Measurements from ENCODE around the gene OBSL1.
A peak's percentile ranks its signal among the peaks of the same experiment; 100 is the strongest.

The OBSL1 gene

GRCh38 chr2:219536425-219536824 is 34.9 kb downstream of the OBSL1 start:
- Histone ChIP-seq H3K27ac (ENCODE audit: low read depth, low read length) (no peak overlapping the region), H3K4me3 (ENCODE audit: low read depth in 1 of 5, low read length in 5 of 5) (no peak overlapping the region), H3K36me3 (ENCODE audit: control insufficient read depth in 5 of 5, insufficient read depth in 5 of 5, low read length in 5 of 5) (peaks cover 0 to 23% (median 16%) of the 10 kb centered on the region in 5 donors), H3K9ac (ENCODE audit: low read length in 5 of 5) (no peak overlapping the region), H3K4me1 (ENCODE audit: control insufficient read depth in 5 of 5, insufficient read depth in 5 of 5, low read length in 5 of 5) (peaks cover 0 to 1% (median under 1%) of the 10 kb centered on the region in 5 donors), H3K9me3 (ENCODE audit: control insufficient read depth in 5 of 5, low read length in 5 of 5) (no peaks in the 10 kb centered on the region), H3K27me3 (ENCODE audit: control insufficient read depth in 5 of 5, insufficient read depth in 4 of 5, low read length in 5 of 5) (peaks cover 0 to 48% (median 39%) of the 10 kb centered on the region in 5 donors)

- H3K27ac ChIP-seq (ENCODE audit: low read depth, low read length): no peak overlapping the region
These were observed 37.2 kb downstream of the OBSL1 start for GRCh38 chr2:219533930-219534661.

GRCh38 chr2:219532378-219532649 is 39.0 kb downstream of the OBSL1 start:
- peaks cover 0 to 4% (median 3%) of the 10 kb centered on the region in 5 donors for H3K4me1 ChIP-seq (ENCODE audit: control insufficient read depth in 5 of 5, insufficient read depth in 5 of 5, low read length in 5 of 5)
- no peak overlapping the region for H3K9ac ChIP-seq (ENCODE audit: low read length in 5 of 5)
- H3K9me3 ChIP-seq (ENCODE audit: control insufficient read depth in 5 of 5, low read length in 5 of 5): no peaks in the 10 kb centered on the region
- peaks cover 6 to 63% (median 56%) of the 10 kb centered on the region in 5 donors for H3K27me3 ChIP-seq (ENCODE audit: control insufficient read depth in 5 of 5, insufficient read depth in 4 of 5, low read length in 5 of 5)
- H3K36me3 ChIP-seq (ENCODE audit: control insufficient read depth in 5 of 5, insufficient read depth in 5 of 5, low read length in 5 of 5): no peaks in the 10 kb centered on the region
- no peak overlapping the region for H3K27ac ChIP-seq (ENCODE audit: low read depth, low read length)
- no peak overlapping the region for H3K4me3 ChIP-seq (ENCODE audit: low read depth in 1 of 5, low read length in 5 of 5)

More at GRCh38 chr2:219533930-219534661, 37.2 kb downstream of the OBSL1 start:
- Histone ChIP-seq H3K4me1 (ENCODE audit: control insufficient read depth in 5 of 5, insufficient read depth in 5 of 5, low read length in 5 of 5) (peaks cover 0 to 4% (median 3%) of the 10 kb centered on the region in 5 donors), H3K9ac (ENCODE audit: low read length in 5 of 5) (no peak overlapping the region), H3K27me3 (ENCODE audit: control insufficient read depth in 5 of 5, insufficient read depth in 4 of 5, low read length in 5 of 5) (peaks cover 4 to 59% (median 56%) of the 10 kb centered on the region in 5 donors), H3K4me3 (ENCODE audit: low read depth in 1 of 5, low read length in 5 of 5) (no peak overlapping the region), H3K9me3 (ENCODE audit: control insufficient read depth in 5 of 5, low read length in 5 of 5) (no peaks in the 10 kb centered on the region), H3K36me3 (ENCODE audit: control insufficient read depth in 5 of 5, insufficient read depth in 5 of 5, low read length in 5 of 5) (peaks cover 0 to 2% (median 0%) of the 10 kb centered on the region in 5 donors)

- Histone ChIP-seq H3K36me3 (ENCODE audit: control insufficient read depth in 5 of 5, insufficient read depth in 5 of 5, low read length in 5 of 5) (no peaks in the 10 kb centered on the region), H3K9me3 (ENCODE audit: control insufficient read depth in 5 of 5, low read length in 5 of 5) (no peaks in the 10 kb centered on the region), H3K27me3 (ENCODE audit: control insufficient read depth in 5 of 5, insufficient read depth in 4 of 5, low read length in 5 of 5) (peaks cover 6 to 64% (median 56%) of the 10 kb centered on the region in 5 donors), H3K27ac (ENCODE audit: low read depth, low read length) (no peak overlapping the region), H3K4me3 (ENCODE audit: low read depth in 1 of 5, low read length in 5 of 5) (no peak overlapping the region), H3K4me1 (ENCODE audit: control insufficient read depth in 5 of 5, insufficient read depth in 5 of 5, low read length in 5 of 5) (peaks cover 0 to 4% (median 3%) of the 10 kb centered on the region in 5 donors), H3K9ac (ENCODE audit: low read length in 5 of 5) (no peak overlapping the region)
These were observed 39.5 kb downstream of the OBSL1 start for GRCh38 chr2:219531639-219532377.

GRCh38 chr2:219530048-219530963 is 41.0 kb downstream of the OBSL1 start:
- peak overlapping the region in 1 of 5 donors; percentile 14 for H3K4me3 ChIP-seq (ENCODE audit: low read depth in 1 of 5, low read length in 5 of 5)

GRCh38 chr2:219527472-219527871 is 43.9 kb downstream of the OBSL1 start:
- H3K36me3 ChIP-seq (ENCODE audit: control insufficient read depth in 5 of 5, insufficient read depth in 5 of 5, low read length in 5 of 5): no peaks in the 10 kb centered on the region
- H3K27ac ChIP-seq (ENCODE audit: low read depth, low read length): no peak overlapping the region
- H3K9ac ChIP-seq (ENCODE audit: low read length in 5 of 5): no peak overlapping the region
- H3K4me1 ChIP-seq (ENCODE audit: control insufficient read depth in 5 of 5, insufficient read depth in 5 of 5, low read length in 5 of 5): peaks cover 0 to 7% (median 3%) of the 10 kb centered on the region in 5 donors
- H3K9me3 ChIP-seq (ENCODE audit: control insufficient read depth in 5 of 5, low read length in 5 of 5): no peaks in the 10 kb centered on the region
- H3K27me3 ChIP-seq (ENCODE audit: control insufficient read depth in 5 of 5, insufficient read depth in 4 of 5, low read length in 5 of 5): peaks cover 41 to 77% (median 75%) of the 10 kb centered on the region in 5 donors
- no peak overlapping the region for H3K4me3 ChIP-seq (ENCODE audit: low read depth in 1 of 5, low read length in 5 of 5)

More at GRCh38 chr2:219530048-219530963, 41.0 kb downstream of the OBSL1 start:
- peaks cover 18 to 68% (median 62%) of the 10 kb centered on the region in 5 donors for H3K27me3 ChIP-seq (ENCODE audit: control insufficient read depth in 5 of 5, insufficient read depth in 4 of 5, low read length in 5 of 5)
- no peaks in the 10 kb centered on the region for H3K36me3 ChIP-seq (ENCODE audit: control insufficient read depth in 5 of 5, insufficient read depth in 5 of 5, low read length in 5 of 5)
- H3K4me1 ChIP-seq (ENCODE audit: control insufficient read depth in 5 of 5, insufficient read depth in 5 of 5, low read length in 5 of 5): peaks cover 0 to 4% (median 3%) of the 10 kb centered on the region in 5 donors
- H3K9me3 ChIP-seq (ENCODE audit: control insufficient read depth in 5 of 5, low read length in 5 of 5): no peaks in the 10 kb centered on the region
- H3K9ac ChIP-seq (ENCODE audit: low read length in 5 of 5): peak overlapping the region in 1 of 5 donors; percentile 51
- no peak overlapping the region for H3K27ac ChIP-seq (ENCODE audit: low read depth, low read length)

- H3K27me3 ChIP-seq (ENCODE audit: control insufficient read depth in 5 of 5, insufficient read depth in 4 of 5, low read length in 5 of 5): peaks cover 41 to 78% (median 72%) of the 10 kb centered on the region in 5 donors
- H3K4me3 ChIP-seq (ENCODE audit: low read depth in 1 of 5, low read length in 5 of 5): no peak overlapping the region
- no peaks in the 10 kb centered on the region for H3K36me3 ChIP-seq (ENCODE audit: control insufficient read depth in 5 of 5, insufficient read depth in 5 of 5, low read length in 5 of 5)
- H3K9ac ChIP-seq (ENCODE audit: low read length in 5 of 5): no peak overlapping the region
- H3K27ac ChIP-seq (ENCODE audit: low read depth, low read length): no peak overlapping the region
- no peaks in the 10 kb centered on the region for H3K9me3 ChIP-seq (ENCODE audit: control insufficient read depth in 5 of 5, low read length in 5 of 5)
- peaks cover 0 to 7% (median 3%) of the 10 kb centered on the region in 5 donors for H3K4me1 ChIP-seq (ENCODE audit: control insufficient read depth in 5 of 5, insufficient read depth in 5 of 5, low read length in 5 of 5)
These were observed 44.3 kb downstream of the OBSL1 start for GRCh38 chr2:219527076-219527394.

- Histone ChIP-seq H3K9ac (ENCODE audit: low read length in 5 of 5) (no peak overlapping the region), H3K27ac (ENCODE audit: low read depth, low read length) (no peak overlapping the region), H3K9me3 (ENCODE audit: control insufficient read depth in 5 of 5, low read length in 5 of 5) (no peaks in the 10 kb centered on the region), H3K27me3 (ENCODE audit: control insufficient read depth in 5 of 5, insufficient read depth in 4 of 5, low read length in 5 of 5) (peaks cover 43 to 77% (median 73%) of the 10 kb centered on the region in 5 donors), H3K36me3 (ENCODE audit: control insufficient read depth in 5 of 5, insufficient read depth in 5 of 5, low read length in 5 of 5) (no peaks in the 10 kb centered on the region), H3K4me3 (ENCODE audit: low read depth in 1 of 5, low read length in 5 of 5) (no peak overlapping the region), H3K4me1 (ENCODE audit: control insufficient read depth in 5 of 5, insufficient read depth in 5 of 5, low read length in 5 of 5) (peaks cover 0 to 7% (median 3%) of the 10 kb centered on the region in 5 donors)
These were observed 44.8 kb downstream of the OBSL1 start for GRCh38 chr2:219526320-219527075.

- Histone ChIP-seq H3K4me3 (ENCODE audit: low read depth in 1 of 5, low read length in 5 of 5) (no peak overlapping the region), H3K27ac (ENCODE audit: low read depth, low read length) (no peak overlapping the region), H3K36me3 (ENCODE audit: control insufficient read depth in 5 of 5, insufficient read depth in 5 of 5, low read length in 5 of 5) (no peaks in the 10 kb centered on the region), H3K27me3 (ENCODE audit: control insufficient read depth in 5 of 5, insufficient read depth in 4 of 5, low read length in 5 of 5) (peaks cover 48 to 82% (median 77%) of the 10 kb centered on the region in 5 donors), H3K4me1 (ENCODE audit: control insufficient read depth in 5 of 5, insufficient read depth in 5 of 5, low read length in 5 of 5) (peaks cover 0 to 9% (median 6%) of the 10 kb centered on the region in 5 donors), H3K9ac (ENCODE audit: low read length in 5 of 5) (no peak overlapping the region), H3K9me3 (ENCODE audit: control insufficient read depth in 5 of 5, low read length in 5 of 5) (no peaks in the 10 kb centered on the region)
These were observed 45.7 kb downstream of the OBSL1 start for GRCh38 chr2:219525533-219526232.

All from subcutaneous abdominal adipose tissue (tissue), 5 donors.